ENCODE results near the gene LRRC52.

LRRC52 gene

GRCh38 chr1:165524639-165525285 is 19.0 kb upstream of the LRRC52 start:
- H3K4me3 ChIP-seq (ENCODE audit: low read length) = no peak overlapping the region
- no peak for TF ChIP-seq ZNF274 (IDR thresholded peaks at IDR 0.05; ENCODE audit: low read depth, low read length)

- TF ChIP-seq ZNF274 (IDR thresholded peaks at IDR 0.05; ENCODE audit: low read depth, low read length) = no peak
- no peak overlapping the region for H3K4me3 ChIP-seq (ENCODE audit: low read length)
These were observed 18.1 kb upstream of the LRRC52 start for GRCh38 chr1:165525708-165526107.

- no peak for TF ChIP-seq ZNF274 (IDR thresholded peaks at IDR 0.05; ENCODE audit: low read depth, low read length)
- H3K4me3 ChIP-seq (ENCODE audit: low read length) = no peak overlapping the region
These were observed 16.4 kb upstream of the LRRC52 start for GRCh38 chr1:165527251-165528007.

GRCh38 chr1:165531021-165531420 is 12.8 kb upstream of the LRRC52 start:
- no peak for TF ChIP-seq ZNF274 (IDR thresholded peaks at IDR 0.05; ENCODE audit: low read depth, low read length)
- H3K4me3 ChIP-seq (ENCODE audit: low read length) = no peak overlapping the region

- no peak overlapping the region for H3K4me3 ChIP-seq (ENCODE audit: low read length)
- no peak for TF ChIP-seq ZNF274 (IDR thresholded peaks at IDR 0.05; ENCODE audit: low read depth, low read length)
These were observed 11.7 kb upstream of the LRRC52 start for GRCh38 chr1:165532053-165532452.

- no peak overlapping the region for H3K4me3 ChIP-seq (ENCODE audit: low read length)
- TF ChIP-seq ZNF274 (IDR thresholded peaks at IDR 0.05; ENCODE audit: low read depth, low read length) = no peak
These were observed 10.5 kb upstream of the LRRC52 start for GRCh38 chr1:165533254-165533653.

GRCh38 chr1:165536016-165536415 is 7.8 kb upstream of the LRRC52 start:
- TF ChIP-seq ZNF274 (IDR thresholded peaks at IDR 0.05; ENCODE audit: low read depth, low read length) = no peak
- no peak overlapping the region for H3K4me3 ChIP-seq (ENCODE audit: low read length)

- no peak overlapping the region for H3K4me3 ChIP-seq (ENCODE audit: low read length)
- no peak for TF ChIP-seq ZNF274 (IDR thresholded peaks at IDR 0.05; ENCODE audit: low read depth, low read length)
These were observed 6.3 kb upstream of the LRRC52 start for GRCh38 chr1:165537356-165538109.

- H3K4me3 ChIP-seq (ENCODE audit: low read length) = no peak overlapping the region
- TF ChIP-seq ZNF274 (IDR thresholded peaks at IDR 0.05; ENCODE audit: low read depth, low read length) = no peak
These were observed 4.5 kb upstream of the LRRC52 start for GRCh38 chr1:165539306-165539705.

GRCh38 chr1:165539908-165540307 is 3.9 kb upstream of the LRRC52 start:
- TF ChIP-seq ZNF274 (IDR thresholded peaks at IDR 0.05; ENCODE audit: low read depth, low read length) = no peak
- no peak overlapping the region for H3K4me3 ChIP-seq (ENCODE audit: low read length)

GRCh38 chr1:165542015-165542631 is 1.7 kb upstream of the LRRC52 start:
- TF ChIP-seq ZNF274 (IDR thresholded peaks at IDR 0.05; ENCODE audit: low read depth, low read length) = no peak

GRCh38 chr1:165542647-165543046 is 1.2 kb upstream of the LRRC52 start:
- no peak overlapping the region for H3K4me3 ChIP-seq (ENCODE audit: low read length)
- no peak for TF ChIP-seq ZNF274 (IDR thresholded peaks at IDR 0.05; ENCODE audit: low read depth, low read length)

More at GRCh38 chr1:165542015-165542631, 1.7 kb upstream of the LRRC52 start:
- H3K4me3 ChIP-seq (ENCODE audit: low read length) = no peak overlapping the region

- H3K4me3 ChIP-seq (ENCODE audit: low read length) = no peak overlapping the region
- TF ChIP-seq ZNF274 (IDR thresholded peaks at IDR 0.05; ENCODE audit: low read depth, low read length) = no peak
These were observed 1.2 kb downstream of the LRRC52 start for GRCh38 chr1:165544996-165545395.

- no peak for TF ChIP-seq ZNF274 (IDR thresholded peaks at IDR 0.05; ENCODE audit: low read depth, low read length)
- no peak overlapping the region for H3K4me3 ChIP-seq (ENCODE audit: low read length)
These were observed 2.2 kb downstream of the LRRC52 start for GRCh38 chr1:165545974-165546373.
